Fibroblast of lung (primary cell): ENCODE results near the gene WNT6.
"Not testable (repeated sequence)": the region's sequence is repeated elsewhere in the genome, so short reads cannot be mapped to it uniquely, and the experiment has no call there.

ENCODE experiments used
- CTCF ChIP-seq, 2 donors: IDR thresholded peaks in 1 of 2; conservative IDR thresholded peaks in 1 of 2; 1 replicate in 1 of 2; 2 replicates in 1 of 2; pipeline ENCODE4 v1.5.1; 2011 to 2012; ENCODE audit warnings: low read length in 2 of 2, control low read depth in 1 of 2, inconsistent platforms in 1 of 2, low read depth in 1 of 2, mild to moderate bottlenecking in 1 of 2
- EZH2 ChIP-seq: IDR thresholded peaks from 2 replicates; pipeline ENCODE4 v1.5.1; 2012; ENCODE audit warnings: low read length, control low read depth, mild to moderate bottlenecking; ENCODE audit errors: missing control alignments

- not testable (repeated sequence) for TF ChIP-seq CTCF (conservative IDR thresholded peaks at IDR 0.05 in 1 of 2, IDR thresholded peaks at IDR 0.05 in 1 of 2; ENCODE audit: low read depth in 1 of 2, low read length in 2 of 2); EZH2
Measured at GRCh38 chr2:218844334-218844733, 15.3 kb upstream of the WNT6 start.
